T-helper 17 cell (primary cell): ENCODE data around the gene KRT5. TPM values are rescaled to one million over a fixed set of nuclear protein-coding genes. Genes with fewer than 3 reads are reported as not detected.

ENCODE experiments used
- ATAC-seq: fragments of 150-1000 bp; cut with Tn5 transposase; 2 replicates; pipeline ENCODE4 v1.10.0; 2021; ENCODE audit warnings: mild to moderate bottlenecking, moderate library complexity
- DNase-seq, 3 donors: peaks; one replicate each; pipeline versions ENCODE4 v3.0.0 to v3.0.0-alpha.2; 2020 to 2021
- H3K9me3 ChIP-seq: one replicate; pipeline ENCODE4 v1.7.0; 2013; ENCODE audit warnings: low read length, mild to moderate bottlenecking; ENCODE audit not compliant: control insufficient read depth, poor library complexity, severe bottlenecking
- H3K27ac Mint-ChIP-seq: one replicate; pipeline ENCODE4 v1.8.0; 2022; ENCODE audit warnings: mild to moderate bottlenecking, moderate library complexity, mixed read lengths
- H3K27me3 Mint-ChIP-seq: one replicate; pipeline ENCODE4 v1.8.0; 2022; ENCODE audit warnings: mixed read lengths
- H3K36me3 Mint-ChIP-seq: one replicate; pipeline ENCODE4 v1.8.0; 2022; ENCODE audit warnings: low read depth, mixed read lengths
- H3K4me1 Mint-ChIP-seq: one replicate; pipeline ENCODE4 v1.8.0; 2022; ENCODE audit warnings: mild to moderate bottlenecking, mixed read lengths
- H3K4me3 Mint-ChIP-seq: one replicate; pipeline ENCODE4 v1.8.0; 2022; ENCODE audit warnings: mild to moderate bottlenecking, moderate library complexity, mixed read lengths
- total RNA-seq, 4 donors: library from RNA in 2 of 4; stranded (reverse) in 2 of 4; gene quantifications; one replicate each; pipeline ENCODE4 v1.2.3 and lab custom pipeline; 2022 to 2026

KRT5 gene
- total RNA-seq, 2 donors from 2014 or later, result not detected

DNA sequence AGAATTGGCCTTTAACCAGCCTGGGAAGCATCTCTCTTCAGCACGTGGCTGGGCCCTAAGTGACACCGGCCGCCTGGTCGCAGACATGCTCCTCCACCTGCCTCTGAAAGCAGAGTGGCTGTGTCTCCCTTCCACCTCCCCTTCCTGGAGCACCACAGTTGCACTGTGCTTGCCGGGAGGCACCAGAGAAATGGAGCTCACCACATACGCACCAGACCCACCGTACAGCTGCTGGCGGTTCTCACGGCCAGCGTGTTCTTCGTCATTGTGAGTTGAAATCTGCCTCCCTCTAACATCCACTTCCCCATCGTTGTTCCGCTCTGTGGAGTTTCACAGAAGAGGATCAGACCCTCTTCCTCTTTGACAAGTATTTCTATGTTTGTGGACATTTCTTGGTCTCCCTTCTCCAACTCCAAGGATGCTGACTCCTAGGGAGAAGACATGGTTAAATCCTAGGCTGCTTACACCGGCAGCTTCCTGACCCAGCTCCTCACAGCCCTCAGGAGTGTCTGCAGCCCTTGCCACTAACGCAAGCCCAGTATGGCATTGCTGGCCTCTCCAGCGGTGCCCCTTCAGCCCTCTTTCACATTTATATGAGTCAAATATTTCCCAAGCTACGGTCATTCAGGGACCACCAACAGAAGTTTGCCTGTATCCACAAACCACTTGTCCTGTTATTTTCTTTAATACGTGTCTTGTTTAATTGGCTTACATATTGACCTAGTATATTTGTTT, 11.5 kb upstream of the KRT5 start:
- no peaks in the 10 kb centered on the region for H3K9me3 ChIP-seq
- no peak overlapping the region for H3K4me3 Mint-ChIP-seq
- DNase-seq (no peak), ATAC-seq (no peak)
- H3K27ac Mint-ChIP-seq, result no peak overlapping the region
- peaks cover 2% of the 10 kb centered on the region for H3K4me1 Mint-ChIP-seq
- peaks cover 15% of the 10 kb centered on the region for H3K27me3 Mint-ChIP-seq
- no peaks in the 10 kb centered on the region for H3K36me3 Mint-ChIP-seq

DNA sequence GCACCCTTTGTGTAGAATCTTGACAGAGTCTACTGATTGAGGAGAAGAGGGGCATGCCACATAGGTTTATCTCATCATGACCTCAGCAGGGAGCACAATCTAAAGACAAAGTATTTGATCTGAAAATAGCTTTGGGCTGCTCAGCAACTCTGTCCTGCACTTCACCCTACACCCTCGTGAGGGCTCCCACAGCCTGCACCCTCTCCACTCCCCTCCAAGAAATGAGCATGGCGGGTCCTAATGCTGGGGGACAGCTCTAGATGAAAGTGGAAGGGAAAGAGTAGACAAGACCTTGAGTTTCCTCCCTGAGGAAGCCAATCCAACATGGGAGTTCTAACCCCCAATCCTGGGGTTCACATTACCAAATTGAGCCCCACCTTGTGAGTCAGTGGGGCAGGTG, 10.7 kb upstream of the KRT5 start:
- no peak for DNase-seq
- ATAC-seq, result no peak
- H3K4me1 Mint-ChIP-seq, result peaks cover 3% of the 10 kb centered on the region
- H3K9me3 ChIP-seq, result no peaks in the 10 kb centered on the region
- H3K4me3 Mint-ChIP-seq, result no peak overlapping the region
- no peaks in the 10 kb centered on the region for H3K36me3 Mint-ChIP-seq
- peaks cover 15% of the 10 kb centered on the region for H3K27me3 Mint-ChIP-seq
- no peak overlapping the region for H3K27ac Mint-ChIP-seq

DNA sequence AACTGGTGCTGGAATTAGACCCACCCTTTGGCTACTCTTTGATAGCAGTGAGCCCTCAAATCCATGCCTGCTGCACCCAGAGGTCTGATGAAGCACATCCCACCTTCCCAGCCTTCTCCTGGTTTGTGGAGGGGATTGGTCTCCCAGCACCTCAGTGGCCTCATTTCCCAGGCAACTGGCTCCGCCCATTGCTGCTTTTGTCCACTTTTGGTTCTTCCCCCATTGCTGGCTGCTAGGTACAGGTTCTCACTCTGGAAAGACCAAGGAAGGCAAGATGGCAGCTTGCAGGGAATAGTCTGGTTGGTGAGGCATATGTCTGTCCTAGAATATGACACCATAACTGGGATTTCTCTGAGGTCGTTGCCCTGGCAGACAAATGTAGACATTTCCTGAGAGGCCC, 10.2 kb upstream of the KRT5 start:
- H3K27ac Mint-ChIP-seq, result no peak overlapping the region
- H3K27me3 Mint-ChIP-seq, result peaks cover 20% of the 10 kb centered on the region
- H3K4me3 Mint-ChIP-seq, result no peak overlapping the region
- H3K4me1 Mint-ChIP-seq, result peaks cover 3% of the 10 kb centered on the region
- ATAC-seq (no peak), DNase-seq (no peak)
- no peaks in the 10 kb centered on the region for H3K36me3 Mint-ChIP-seq
- no peaks in the 10 kb centered on the region for H3K9me3 ChIP-seq

DNA sequence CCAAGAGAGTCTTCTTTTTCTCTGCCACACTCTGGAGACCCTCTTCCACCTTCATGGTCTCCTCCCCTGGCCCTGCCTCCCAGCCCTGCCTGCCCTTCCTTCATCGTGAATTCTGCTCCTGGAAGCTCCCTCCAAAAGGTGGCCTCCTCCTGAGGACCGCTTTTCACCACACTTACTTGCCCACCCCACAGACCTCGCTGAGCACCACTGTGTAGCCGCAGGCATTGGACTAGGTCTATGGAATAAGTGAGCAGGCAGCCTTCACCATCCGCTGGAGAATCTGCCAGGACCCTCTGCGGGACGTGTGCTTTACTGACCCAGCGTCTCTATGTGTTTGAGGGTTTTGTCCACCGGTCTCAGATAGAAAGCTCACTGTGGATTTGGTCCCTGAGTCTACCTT, 9.7 kb upstream of the KRT5 start:
- peaks cover 3% of the 10 kb centered on the region for H3K4me1 Mint-ChIP-seq
- no peaks in the 10 kb centered on the region for H3K9me3 ChIP-seq
- ATAC-seq, result no peak
- H3K36me3 Mint-ChIP-seq, result no peaks in the 10 kb centered on the region
- H3K27me3 Mint-ChIP-seq, result peaks cover 21% of the 10 kb centered on the region
- H3K27ac Mint-ChIP-seq, result no peak overlapping the region
- no peak overlapping the region for H3K4me3 Mint-ChIP-seq
- DNase-seq, result no peak

DNA sequence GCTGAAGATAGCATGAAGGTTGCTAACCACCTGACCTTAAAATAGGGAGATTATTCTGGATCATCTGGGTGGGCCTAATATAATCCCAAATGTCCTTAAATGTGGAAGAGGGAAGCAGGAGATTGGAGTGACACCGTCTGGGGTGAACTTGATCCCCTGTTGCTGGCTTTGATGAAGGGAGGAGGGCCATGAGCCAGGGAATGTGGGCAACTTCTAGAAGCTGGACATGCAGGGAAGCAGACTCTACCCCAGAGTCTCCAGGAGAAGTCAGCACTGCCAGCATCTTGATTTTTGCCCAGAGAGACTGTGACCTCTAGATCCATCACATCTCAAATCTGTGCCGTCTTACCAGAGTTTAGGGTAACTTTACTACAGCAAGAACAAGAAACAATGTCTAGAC, 9.2 kb upstream of the KRT5 start:
- Mint-ChIP-seq H3K4me1 (peaks cover 3% of the 10 kb centered on the region), H3K27ac (no peak overlapping the region), H3K36me3 (no peaks in the 10 kb centered on the region), H3K27me3 (peaks cover 21% of the 10 kb centered on the region), H3K4me3 (no peak overlapping the region)
- no peak for ATAC-seq
- no peaks in the 10 kb centered on the region for H3K9me3 ChIP-seq
- no peak for DNase-seq

DNA sequence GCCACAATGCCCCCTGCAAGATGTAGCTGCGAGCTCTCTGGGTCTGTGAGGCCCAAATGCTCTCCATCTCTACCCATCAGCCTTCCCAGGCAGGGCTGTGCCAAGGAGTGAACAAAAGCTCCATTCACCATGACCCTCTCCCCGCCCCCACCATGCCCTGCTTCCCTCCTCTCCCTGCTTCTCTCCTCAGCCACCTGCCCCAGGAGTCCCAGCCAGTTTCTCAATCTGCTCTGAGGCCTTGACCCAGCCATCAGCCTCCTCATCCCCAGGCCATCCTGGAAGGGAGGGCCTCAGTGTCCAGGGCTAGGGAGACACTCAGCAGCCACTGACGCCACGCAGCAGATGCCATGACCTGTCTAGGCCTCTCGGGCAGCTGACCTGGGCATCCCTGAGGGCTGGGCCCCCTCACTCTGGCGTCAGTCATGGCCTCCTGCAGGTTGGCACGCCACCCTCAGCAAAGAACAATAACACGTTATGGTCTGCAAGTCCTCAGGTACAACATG, 8.5 kb upstream of the KRT5 start:
- Mint-ChIP-seq H3K27ac (no peak overlapping the region), H3K4me1 (peaks cover 3% of the 10 kb centered on the region), H3K27me3 (peaks cover 22% of the 10 kb centered on the region), H3K4me3 (no peak overlapping the region), H3K36me3 (no peaks in the 10 kb centered on the region)
- ATAC-seq (no peak), DNase-seq (no peak)
- H3K9me3 ChIP-seq, result no peaks in the 10 kb centered on the region

DNA sequence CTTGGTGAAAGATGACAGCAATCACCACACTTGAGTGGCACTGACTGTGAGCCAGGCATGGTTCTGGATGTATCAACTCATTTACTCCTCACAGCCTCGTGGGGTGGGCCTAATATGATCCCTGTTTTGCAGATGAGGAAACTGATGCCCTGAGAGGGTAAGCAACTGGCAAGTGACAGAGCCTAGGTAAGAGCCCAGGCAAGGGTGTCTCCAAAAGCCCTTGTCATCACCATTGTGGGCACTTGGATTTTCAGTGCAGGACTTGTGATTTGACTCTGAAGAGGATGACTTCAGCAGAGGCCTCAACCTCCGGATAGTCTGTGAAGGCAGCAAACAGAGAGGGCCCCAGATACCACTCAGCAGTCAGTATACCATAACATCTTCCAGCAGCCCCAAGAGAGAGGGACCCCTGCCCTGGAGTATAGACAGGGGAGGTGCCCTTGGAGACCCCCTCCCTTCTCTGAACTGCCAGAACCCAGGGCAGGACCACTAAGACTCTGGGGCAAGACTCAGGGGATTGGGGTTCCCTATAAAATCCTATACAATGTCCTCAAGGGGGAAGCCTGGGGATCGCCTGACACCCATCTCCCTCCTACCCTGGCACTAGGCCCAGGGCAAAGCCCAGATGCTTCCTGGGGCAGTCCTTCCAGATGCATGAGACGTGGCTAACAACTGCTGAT, 7.1 kb upstream of the KRT5 start:
- no peak for DNase-seq
- ATAC-seq, result no peak
- H3K36me3 Mint-ChIP-seq, result no peaks in the 10 kb centered on the region
- H3K27ac Mint-ChIP-seq, result no peak overlapping the region
- H3K4me3 Mint-ChIP-seq, result no peak overlapping the region
- peaks cover 28% of the 10 kb centered on the region for H3K27me3 Mint-ChIP-seq
- H3K4me1 Mint-ChIP-seq, result peaks cover 3% of the 10 kb centered on the region
- no peaks in the 10 kb centered on the region for H3K9me3 ChIP-seq

DNA sequence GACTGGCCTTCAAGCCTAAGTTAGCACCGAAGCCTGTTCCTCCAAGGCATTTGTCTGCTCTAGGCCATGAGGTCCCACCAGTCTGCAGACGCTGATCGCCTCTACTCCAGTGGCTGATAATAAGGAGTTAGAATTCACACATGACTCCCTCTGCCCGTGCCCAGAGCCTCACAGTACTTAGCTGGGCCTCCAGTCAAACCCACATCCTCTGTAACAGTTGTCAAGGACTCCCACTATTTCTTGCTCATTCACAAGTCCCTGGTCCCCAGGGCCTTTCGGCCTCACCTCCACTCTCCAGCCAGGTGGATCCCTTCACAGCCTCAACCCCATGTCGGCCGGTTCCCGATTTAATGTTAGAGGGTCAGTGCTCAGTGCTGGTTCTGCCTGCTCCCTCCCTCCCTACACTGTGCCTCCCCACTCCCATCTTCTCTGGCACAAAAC, 6.3 kb upstream of the KRT5 start:
- H3K9me3 ChIP-seq, result no peaks in the 10 kb centered on the region
- Mint-ChIP-seq H3K4me3 (no peak overlapping the region), H3K27me3 (peaks cover 28% of the 10 kb centered on the region), H3K27ac (no peak overlapping the region), H3K4me1 (peaks cover 3% of the 10 kb centered on the region), H3K36me3 (no peaks in the 10 kb centered on the region)
- DNase-seq, result no peak
- no peak for ATAC-seq

DNA sequence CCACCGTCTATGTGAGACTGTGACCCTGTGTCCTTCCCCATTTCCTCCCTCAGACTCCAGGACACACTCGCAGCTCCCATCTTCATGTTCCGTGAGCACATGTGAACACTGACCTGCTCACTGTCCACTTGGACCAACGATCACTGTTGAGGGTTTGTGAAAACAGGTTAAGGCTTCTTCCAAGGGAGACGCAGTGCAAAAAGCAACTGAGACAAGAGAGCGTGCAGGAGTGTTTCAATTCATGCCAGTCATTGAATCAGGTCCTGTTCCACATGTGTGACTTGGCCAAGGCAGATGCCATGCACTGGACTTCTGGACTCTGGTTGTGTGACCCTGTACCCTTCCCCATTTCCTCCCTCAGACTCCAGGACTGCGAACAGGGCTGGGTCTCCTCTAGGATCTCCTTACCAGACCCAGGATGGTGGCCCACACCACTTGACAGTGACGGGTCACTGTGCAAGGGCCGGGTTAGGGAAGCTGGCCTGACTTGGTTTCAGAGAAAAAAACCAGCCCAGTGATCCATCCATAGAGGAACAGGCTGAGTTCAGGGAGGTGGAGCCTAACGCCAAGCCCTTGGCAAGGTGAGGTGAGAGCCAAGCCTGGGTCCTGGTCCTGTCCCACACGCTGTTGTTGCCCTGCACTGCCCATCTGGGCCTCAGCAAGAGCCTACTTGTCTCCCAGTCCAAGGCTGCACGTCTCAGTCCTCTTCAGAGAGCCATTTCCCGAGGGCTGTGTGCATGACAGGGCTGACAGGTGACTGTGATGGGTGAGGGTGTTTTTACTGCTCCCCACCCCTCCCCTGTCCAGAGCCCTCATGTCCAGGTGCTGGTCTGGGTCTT, 5.7 kb upstream of the KRT5 start:
- H3K4me1 Mint-ChIP-seq, result peaks cover 3% of the 10 kb centered on the region
- H3K9me3 ChIP-seq, result no peaks in the 10 kb centered on the region
- H3K36me3 Mint-ChIP-seq, result no peaks in the 10 kb centered on the region
- peaks cover 34% of the 10 kb centered on the region for H3K27me3 Mint-ChIP-seq
- DNase-seq (no peak), ATAC-seq (no peak)
- H3K4me3 Mint-ChIP-seq, result no peak overlapping the region
- no peak overlapping the region for H3K27ac Mint-ChIP-seq

DNA sequence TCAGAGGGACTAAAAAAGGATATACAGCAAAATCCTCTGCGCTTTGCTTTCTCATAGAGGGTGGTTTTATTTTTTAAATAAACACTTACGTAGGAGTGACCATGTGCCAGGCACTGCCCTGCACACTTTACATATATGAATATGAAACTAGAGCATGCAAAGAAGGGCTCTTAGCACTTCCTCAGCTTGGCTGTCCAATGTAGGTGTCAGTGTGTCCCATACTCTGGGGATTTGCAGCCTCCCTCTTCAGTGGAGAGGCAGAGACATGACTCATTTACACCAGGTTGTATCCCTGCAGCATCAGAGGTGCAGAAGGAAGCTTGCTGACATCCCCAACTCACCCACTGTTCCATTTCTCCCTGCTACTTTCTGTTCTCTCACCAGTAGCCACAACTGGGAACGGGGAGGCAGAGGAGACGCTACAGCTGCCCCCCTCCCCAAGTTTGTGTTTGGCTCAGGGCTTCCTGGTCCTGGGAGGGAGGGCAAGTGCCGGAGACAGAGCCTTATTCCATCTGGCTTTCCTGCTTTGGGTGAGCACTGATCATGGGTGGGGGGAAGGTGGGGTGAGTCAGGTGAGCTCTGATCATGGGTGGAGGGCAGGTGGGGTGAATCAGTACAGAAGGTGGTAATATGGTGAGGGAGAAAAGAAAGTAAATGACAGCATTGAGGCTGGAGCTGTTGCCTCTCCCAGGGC, 4.9 kb upstream of the KRT5 start:
- no peaks in the 10 kb centered on the region for H3K9me3 ChIP-seq
- ATAC-seq, result no peak
- DNase-seq, result no peak
- Mint-ChIP-seq H3K27ac (no peak overlapping the region), H3K36me3 (no peaks in the 10 kb centered on the region), H3K4me1 (peaks cover 3% of the 10 kb centered on the region), H3K27me3 (peaks cover 34% of the 10 kb centered on the region), H3K4me3 (no peak overlapping the region)

DNA sequence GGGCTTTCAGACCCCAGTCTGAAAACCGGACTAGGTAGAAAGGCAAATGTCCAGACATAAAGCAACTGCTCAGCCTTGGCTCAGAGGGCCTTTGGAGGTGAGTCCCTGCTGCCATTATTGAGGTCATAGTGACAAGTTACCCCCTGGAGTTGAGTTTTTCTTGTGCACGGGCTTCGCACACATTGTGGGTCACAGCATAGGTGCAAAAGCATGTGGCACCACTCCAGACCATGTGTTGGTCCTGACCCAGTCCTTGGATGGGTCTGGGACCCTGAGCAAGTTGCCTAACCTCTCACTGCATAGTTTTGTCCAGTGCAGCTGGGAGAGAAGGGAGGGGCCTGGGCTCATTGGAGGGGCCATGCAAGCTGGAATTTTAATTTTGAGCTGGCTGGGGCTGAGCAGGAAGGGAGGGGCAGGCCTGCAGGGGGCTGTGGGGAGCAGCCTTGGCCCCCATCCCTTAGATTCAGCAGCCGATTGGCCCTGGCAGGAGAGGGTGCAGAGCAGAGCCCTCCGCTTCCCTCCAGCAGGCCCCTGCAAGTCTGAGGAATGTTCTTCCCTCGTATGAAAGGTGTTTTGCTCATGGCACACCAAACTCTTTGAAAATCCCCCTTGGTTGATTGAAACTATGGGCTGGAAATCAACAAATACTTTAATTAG, 4.2 kb upstream of the KRT5 start:
- ATAC-seq, result no peak
- H3K9me3 ChIP-seq, result no peaks in the 10 kb centered on the region
- H3K4me3 Mint-ChIP-seq, result no peak overlapping the region
- H3K27ac Mint-ChIP-seq, result no peak overlapping the region
- DNase-seq, result no peak
- peaks cover 33% of the 10 kb centered on the region for H3K27me3 Mint-ChIP-seq
- no peaks in the 10 kb centered on the region for H3K36me3 Mint-ChIP-seq
- H3K4me1 Mint-ChIP-seq, result peaks cover 3% of the 10 kb centered on the region

DNA sequence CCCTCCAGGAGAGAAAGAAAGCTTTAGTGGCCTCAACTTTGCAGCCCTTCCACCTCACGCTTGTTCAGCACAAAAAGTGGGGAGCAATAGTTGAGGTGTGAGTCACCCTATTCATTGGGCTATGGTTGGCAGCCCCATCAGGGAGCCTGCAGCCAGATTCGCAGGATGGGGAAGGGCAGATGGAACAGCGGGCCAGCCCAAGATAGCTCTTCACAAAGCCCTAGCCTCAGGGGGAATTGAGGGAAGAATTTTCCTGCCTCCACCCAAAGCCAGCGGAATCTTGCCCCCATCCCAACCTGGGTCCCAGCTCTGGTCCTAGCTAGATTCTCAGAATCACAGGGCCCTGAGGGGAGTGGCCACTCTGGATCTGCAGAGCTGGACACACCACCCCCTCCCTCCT, 3.6 kb upstream of the KRT5 start:
- DNase-seq, result no peak
- H3K36me3 Mint-ChIP-seq, result no peaks in the 10 kb centered on the region
- no peaks in the 10 kb centered on the region for H3K9me3 ChIP-seq
- no peak overlapping the region for H3K27ac Mint-ChIP-seq
- ATAC-seq, result no peak
- H3K4me1 Mint-ChIP-seq, result peaks cover 3% of the 10 kb centered on the region
- peaks cover 36% of the 10 kb centered on the region for H3K27me3 Mint-ChIP-seq
- H3K4me3 Mint-ChIP-seq, result no peak overlapping the region
